SK-N-SH treated with all-trans-retinoic acid at 6 μM for 48 hours (cell line): Measurements from ENCODE around the gene CRB3.

Source experiments
- ATAC-seq: fragments of 200-7000 bp; cut with Tn5 transposase; 3 replicates; pipeline ENCODE4 v1.9.1; 2020; ENCODE audit warnings: mild to moderate bottlenecking, moderate library complexity
- ARNTL ChIP-seq: fragments of 450-650 bp; formaldehyde crosslinking; IDR thresholded peaks from 2 replicates; pipeline ENCODE4 v1.5.0; 2020; ENCODE audit warnings: low read depth, mild to moderate bottlenecking, moderate library complexity, borderline replicate concordance
- BACH2 ChIP-seq: fragments of 250-450 bp; sonication (Bioruptor Pico); IDR thresholded peaks from 2 replicates; pipeline ENCODE4 v1.9.0; 2021; ENCODE audit warnings: mild to moderate bottlenecking, borderline replicate concordance
- ESRRG ChIP-seq: fragments of 250-450 bp; sonication (Bioruptor Pico); IDR thresholded peaks from 2 replicates; pipeline ENCODE4 v1.6.1; 2021; ENCODE audit warnings: mild to moderate bottlenecking
- GLIS3 ChIP-seq: fragments of 250-450 bp; sonication (Bioruptor Pico); IDR thresholded peaks from 2 replicates; pipeline ENCODE4 v1.5.0; 2020; ENCODE audit warnings: mild to moderate bottlenecking, moderate library complexity
- ISL1 ChIP-seq: fragments of 250-450 bp; sonication (Bioruptor Pico); IDR thresholded peaks from 2 replicates; pipeline ENCODE4 v2.1.2; 2022; ENCODE audit warnings: mild to moderate bottlenecking, moderate library complexity
- OSR1 ChIP-seq: fragments of 250-450 bp; sonication (Bioruptor Pico); IDR thresholded peaks from 2 replicates; pipeline ENCODE4 v1.8.0; 2022; ENCODE audit warnings: moderate library complexity, mild to moderate bottlenecking, inconsistent platforms
- PPARA ChIP-seq: fragments of 250-450 bp; sonication (Bioruptor Pico); IDR thresholded peaks from 2 replicates; pipeline ENCODE4 v1.5.0; 2020; ENCODE audit warnings: mild to moderate bottlenecking, borderline replicate concordance
- SNAI2 ChIP-seq: fragments of 250-450 bp; sonication (Bioruptor Pico); IDR thresholded peaks from 2 replicates; pipeline ENCODE4 v1.5.0; 2020; ENCODE audit warnings: mild to moderate bottlenecking, moderate library complexity
- TCF4 ChIP-seq: fragments of 250-450 bp; sonication (Bioruptor Pico); IDR thresholded peaks from 2 replicates; pipeline ENCODE4 v1.8.0; 2021; ENCODE audit warnings: mild to moderate bottlenecking, moderate library complexity, borderline replicate concordance
- TOX ChIP-seq: fragments of 250-450 bp; sonication (Bioruptor Pico); IDR thresholded peaks from 2 replicates; pipeline ENCODE4 v1.8.0; 2021; ENCODE audit warnings: mild to moderate bottlenecking, moderate library complexity, borderline replicate concordance
- ZC3H10 ChIP-seq: fragments of 250-450 bp; sonication (Bioruptor Pico); IDR thresholded peaks from 2 replicates; pipeline ENCODE4 v1.5.1; 2021; ENCODE audit warnings: mild to moderate bottlenecking, moderate library complexity
- ZFP3 ChIP-seq: fragments of 250-450 bp; sonication (Bioruptor Pico); IDR thresholded peaks from 2 replicates; pipeline ENCODE4 v1.5.0; 2020; ENCODE audit warnings: mild to moderate bottlenecking, moderate library complexity
- ZFP30 ChIP-seq: fragments of 450-650 bp; formaldehyde crosslinking; IDR thresholded peaks from 2 replicates; pipeline ENCODE4 v1.5.0; 2022; ENCODE audit warnings: mild to moderate bottlenecking, moderate library complexity
- ZNF565 ChIP-seq: fragments of 450-650 bp; formaldehyde crosslinking; conservative IDR thresholded peaks from 2 replicates; pipeline ENCODE4 v1.5.0; 2020; ENCODE audit warnings: low read depth, mild to moderate bottlenecking, moderate library complexity
- ZNF70 ChIP-seq: fragments of 450-650 bp; formaldehyde crosslinking; IDR thresholded peaks from 2 replicates; pipeline ENCODE4 v1.5.0; 2020; ENCODE audit warnings: mild to moderate bottlenecking, moderate library complexity
- ZNF8 ChIP-seq: fragments of 450-650 bp; formaldehyde crosslinking; IDR thresholded peaks from 2 replicates; pipeline ENCODE4 v1.5.0; 2020; ENCODE audit warnings: mild to moderate bottlenecking, moderate library complexity
- TF ChIP-seq, protein P1 (sequence below): fragments of 250-450 bp; sonication (Bioruptor Pico); IDR thresholded peaks from 2 replicates; pipeline ENCODE4 v1.5.1; 2020; ENCODE audit warnings: low read depth, mild to moderate bottlenecking, moderate library complexity
- TF ChIP-seq, protein P2 (sequence below): fragments of 250-450 bp; sonication (Bioruptor Pico); IDR thresholded peaks from 2 replicates; pipeline ENCODE4 v1.5.1; 2021; ENCODE audit warnings: mild to moderate bottlenecking, moderate library complexity
- TF ChIP-seq, protein P3 (sequence below): fragments of 250-450 bp; sonication (Bioruptor Pico); IDR thresholded peaks from 2 replicates; pipeline ENCODE4 v1.5.0; 2020; ENCODE audit warnings: mild to moderate bottlenecking, moderate library complexity
- TF ChIP-seq, protein P4 (sequence below): fragments of 250-450 bp; sonication (Bioruptor Pico); IDR thresholded peaks from 2 replicates; pipeline ENCODE4 v1.8.0; 2021; ENCODE audit warnings: low read depth, mild to moderate bottlenecking, moderate library complexity, borderline replicate concordance
- TF ChIP-seq, protein P5 (sequence below): fragments of 250-450 bp; sonication (Bioruptor Pico); IDR thresholded peaks from 2 replicates; pipeline ENCODE4 v1.8.0; 2020; ENCODE audit warnings: mild to moderate bottlenecking, moderate library complexity, borderline replicate concordance

Gene CRB3

DNA sequence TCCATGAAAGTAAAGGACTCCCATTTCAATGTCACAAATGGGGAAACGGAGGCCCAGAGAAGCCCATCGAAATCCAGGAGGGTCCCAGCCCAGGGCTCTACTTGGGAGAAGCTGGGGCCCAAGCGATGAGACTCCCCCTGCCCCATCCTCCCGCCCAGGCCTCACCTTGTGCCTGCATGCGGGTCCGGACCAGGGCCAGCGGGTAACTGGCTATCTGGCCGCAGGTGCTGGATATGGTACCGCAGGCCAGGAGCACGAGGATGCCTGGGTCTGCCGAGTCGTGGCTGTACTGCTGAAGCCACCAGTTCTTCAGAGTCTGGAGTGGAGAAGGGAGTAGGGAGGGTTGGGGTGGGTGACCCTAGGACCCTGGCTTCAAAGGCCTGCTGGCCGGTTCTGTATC lies 20.1 kb upstream of the CRB3 start:
- ATAC-seq = no peak
- no peak for TF ChIP-seq ZC3H10 (CRISPR knock-in tag)
- TF ChIP-seq, protein P1, sequence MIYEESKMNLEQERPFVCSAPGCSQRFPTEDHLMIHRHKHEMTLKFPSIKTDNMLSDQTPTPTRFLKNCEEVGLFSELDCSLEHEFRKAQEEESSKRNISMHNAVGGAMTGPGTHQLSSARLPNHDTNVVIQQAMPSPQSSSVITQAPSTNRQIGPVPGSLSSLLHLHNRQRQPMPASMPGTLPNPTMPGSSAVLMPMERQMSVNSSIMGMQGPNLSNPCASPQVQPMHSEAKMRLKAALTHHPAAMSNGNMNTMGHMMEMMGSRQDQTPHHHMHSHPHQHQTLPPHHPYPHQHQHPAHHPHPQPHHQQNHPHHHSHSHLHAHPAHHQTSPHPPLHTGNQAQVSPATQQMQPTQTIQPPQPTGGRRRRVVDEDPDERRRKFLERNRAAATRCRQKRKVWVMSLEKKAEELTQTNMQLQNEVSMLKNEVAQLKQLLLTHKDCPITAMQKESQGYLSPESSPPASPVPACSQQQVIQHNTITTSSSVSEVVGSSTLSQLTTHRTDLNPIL (CRISPR knock-in tag) = no peak
- TF ChIP-seq ZNF565 (CRISPR knock-in tag) = no peak
- TF ChIP-seq, protein P2, sequence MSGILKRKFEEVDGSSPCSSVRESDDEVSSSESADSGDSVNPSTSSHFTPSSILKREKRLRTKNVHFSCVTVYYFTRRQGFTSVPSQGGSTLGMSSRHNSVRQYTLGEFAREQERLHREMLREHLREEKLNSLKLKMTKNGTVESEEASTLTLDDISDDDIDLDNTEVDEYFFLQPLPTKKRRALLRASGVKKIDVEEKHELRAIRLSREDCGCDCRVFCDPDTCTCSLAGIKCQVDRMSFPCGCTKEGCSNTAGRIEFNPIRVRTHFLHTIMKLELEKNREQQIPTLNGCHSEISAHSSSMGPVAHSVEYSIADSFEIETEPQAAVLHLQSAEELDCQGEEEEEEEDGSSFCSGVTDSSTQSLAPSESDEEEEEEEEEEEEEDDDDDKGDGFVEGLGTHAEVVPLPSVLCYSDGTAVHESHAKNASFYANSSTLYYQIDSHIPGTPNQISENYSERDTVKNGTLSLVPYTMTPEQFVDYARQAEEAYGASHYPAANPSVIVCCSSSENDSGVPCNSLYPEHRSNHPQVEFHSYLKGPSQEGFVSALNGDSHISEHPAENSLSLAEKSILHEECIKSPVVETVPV (CRISPR knock-in tag) = no peak
- TF ChIP-seq ZFP3 (CRISPR knock-in tag) = no peak
- no peak for TF ChIP-seq ZNF70 (CRISPR knock-in tag)
- no peak for TF ChIP-seq GLIS3
- no peak for TF ChIP-seq SNAI2
- no peak for TF ChIP-seq PPARA
- TF ChIP-seq ZNF8 (CRISPR knock-in tag) = no peak
- no peak for TF ChIP-seq BACH2
- TF ChIP-seq, protein P3, sequence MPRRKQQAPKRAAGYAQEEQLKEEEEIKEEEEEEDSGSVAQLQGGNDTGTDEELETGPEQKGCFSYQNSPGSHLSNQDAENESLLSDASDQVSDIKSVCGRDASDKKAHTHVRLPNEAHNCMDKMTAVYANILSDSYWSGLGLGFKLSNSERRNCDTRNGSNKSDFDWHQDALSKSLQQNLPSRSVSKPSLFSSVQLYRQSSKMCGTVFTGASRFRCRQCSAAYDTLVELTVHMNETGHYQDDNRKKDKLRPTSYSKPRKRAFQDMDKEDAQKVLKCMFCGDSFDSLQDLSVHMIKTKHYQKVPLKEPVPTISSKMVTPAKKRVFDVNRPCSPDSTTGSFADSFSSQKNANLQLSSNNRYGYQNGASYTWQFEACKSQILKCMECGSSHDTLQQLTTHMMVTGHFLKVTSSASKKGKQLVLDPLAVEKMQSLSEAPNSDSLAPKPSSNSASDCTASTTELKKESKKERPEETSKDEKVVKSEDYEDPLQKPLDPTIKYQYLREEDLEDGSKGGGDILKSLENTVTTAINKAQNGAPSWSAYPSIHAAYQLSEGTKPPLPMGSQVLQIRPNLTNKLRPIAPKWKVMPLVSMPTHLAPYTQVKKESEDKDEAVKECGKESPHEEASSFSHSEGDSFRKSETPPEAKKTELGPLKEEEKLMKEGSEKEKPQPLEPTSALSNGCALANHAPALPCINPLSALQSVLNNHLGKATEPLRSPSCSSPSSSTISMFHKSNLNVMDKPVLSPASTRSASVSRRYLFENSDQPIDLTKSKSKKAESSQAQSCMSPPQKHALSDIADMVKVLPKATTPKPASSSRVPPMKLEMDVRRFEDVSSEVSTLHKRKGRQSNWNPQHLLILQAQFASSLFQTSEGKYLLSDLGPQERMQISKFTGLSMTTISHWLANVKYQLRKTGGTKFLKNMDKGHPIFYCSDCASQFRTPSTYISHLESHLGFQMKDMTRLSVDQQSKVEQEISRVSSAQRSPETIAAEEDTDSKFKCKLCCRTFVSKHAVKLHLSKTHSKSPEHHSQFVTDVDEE (CRISPR knock-in tag) = no peak

DNA sequence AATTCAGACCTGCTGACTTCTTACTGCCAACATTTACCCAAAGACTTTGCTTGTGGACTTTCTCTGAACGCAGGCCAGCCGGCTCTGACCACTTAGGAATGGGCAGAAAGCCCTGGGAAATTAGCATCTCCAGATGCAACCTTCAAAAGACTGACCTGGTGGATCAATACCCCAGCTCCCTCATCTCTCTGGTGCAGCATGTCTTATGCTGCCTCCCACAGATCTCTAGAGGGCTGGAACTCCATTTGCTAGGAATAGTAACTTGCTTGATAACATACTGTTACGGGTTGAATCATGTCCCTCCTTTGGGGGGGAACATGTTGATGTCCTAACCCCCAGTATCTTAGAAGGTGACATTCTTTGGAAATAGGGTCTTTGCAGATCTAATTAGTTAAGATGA lies 17.6 kb upstream of the CRB3 start:
- TF ChIP-seq ARNTL (CRISPR knock-in tag) (no peak), PPARA (no peak), ZFP3 (CRISPR knock-in tag) (no peak), BACH2 (no peak), TCF4 (CRISPR knock-in tag) (no peak), ZNF8 (CRISPR knock-in tag) (no peak), TOX (no peak), GLIS3 (no peak), OSR1 (CRISPR knock-in tag) (no peak)
- TF ChIP-seq, protein P2 (CRISPR knock-in tag) = no peak
- ATAC-seq = no peak

DNA sequence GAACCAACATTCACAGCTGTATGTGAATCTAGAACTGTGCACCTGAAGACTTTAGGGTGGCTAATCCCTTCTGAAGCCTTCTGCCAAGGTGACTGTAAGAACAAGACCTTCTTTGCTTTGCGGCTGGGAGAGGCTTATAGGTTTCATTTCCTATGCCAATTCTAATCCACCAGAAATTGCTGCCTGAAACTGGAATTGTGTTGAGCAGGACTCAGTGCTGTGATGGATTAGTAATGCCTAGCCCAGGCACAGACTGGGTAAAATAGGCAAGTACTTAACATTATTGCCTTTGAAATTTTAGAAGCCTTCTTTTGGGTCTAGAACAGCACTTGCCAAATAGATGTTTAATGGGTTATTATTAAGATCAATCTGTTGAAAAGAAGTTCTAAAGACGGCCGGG lies 16.0 kb upstream of the CRB3 start:
- ATAC-seq = no peak
- no peak for TF ChIP-seq ZC3H10 (CRISPR knock-in tag)
- no peak for TF ChIP-seq ZNF70 (CRISPR knock-in tag)
- no peak for TF ChIP-seq ISL1 (CRISPR knock-in tag)

DNA sequence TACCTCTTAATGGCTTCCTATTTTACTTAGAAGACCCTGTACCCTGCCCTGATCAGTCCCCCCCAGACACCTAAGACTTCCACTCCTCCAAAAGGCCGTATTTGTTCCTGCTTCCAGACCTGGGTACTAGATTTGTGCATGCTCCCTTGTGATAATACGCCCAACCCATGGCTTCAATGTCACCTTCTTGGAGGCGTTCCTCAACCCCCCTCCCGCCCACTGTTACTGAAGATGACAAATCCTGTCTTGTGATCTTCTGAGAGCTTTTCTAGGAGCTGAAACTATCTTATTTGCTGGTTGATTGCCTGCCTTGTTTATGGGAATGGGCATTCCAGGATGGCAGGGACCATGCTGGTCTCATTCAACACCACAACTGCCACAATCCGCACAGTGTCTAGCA lies 13.9 kb upstream of the CRB3 start:
- ATAC-seq = no peak
- TF ChIP-seq ZFP3 (CRISPR knock-in tag) = no peak
- no peak for TF ChIP-seq ZNF565 (CRISPR knock-in tag)
- TF ChIP-seq ESRRG (CRISPR knock-in tag) = no peak
- no peak for TF ChIP-seq ZFP30 (CRISPR knock-in tag)
- TF ChIP-seq GLIS3 = no peak
- TF ChIP-seq, protein P3 (CRISPR knock-in tag) = no peak
- TF ChIP-seq PPARA = no peak
- TF ChIP-seq, protein P1 (CRISPR knock-in tag) = no peak
- TF ChIP-seq, protein P4, sequence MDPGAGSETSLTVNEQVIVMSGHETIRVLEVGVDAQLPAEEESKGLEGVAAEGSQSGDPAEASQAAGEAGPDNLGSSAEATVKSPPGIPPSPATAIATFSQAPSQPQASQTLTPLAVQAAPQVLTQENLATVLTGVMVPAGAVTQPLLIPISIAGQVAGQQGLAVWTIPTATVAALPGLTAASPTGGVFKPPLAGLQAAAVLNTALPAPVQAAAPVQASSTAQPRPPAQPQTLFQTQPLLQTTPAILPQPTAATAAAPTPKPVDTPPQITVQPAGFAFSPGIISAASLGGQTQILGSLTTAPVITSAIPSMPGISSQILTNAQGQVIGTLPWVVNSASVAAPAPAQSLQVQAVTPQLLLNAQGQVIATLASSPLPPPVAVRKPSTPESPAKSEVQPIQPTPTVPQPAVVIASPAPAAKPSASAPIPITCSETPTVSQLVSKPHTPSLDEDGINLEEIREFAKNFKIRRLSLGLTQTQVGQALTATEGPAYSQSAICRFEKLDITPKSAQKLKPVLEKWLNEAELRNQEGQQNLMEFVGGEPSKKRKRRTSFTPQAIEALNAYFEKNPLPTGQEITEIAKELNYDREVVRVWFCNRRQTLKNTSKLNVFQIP (CRISPR knock-in tag) = no peak
- TF ChIP-seq, protein P5, sequence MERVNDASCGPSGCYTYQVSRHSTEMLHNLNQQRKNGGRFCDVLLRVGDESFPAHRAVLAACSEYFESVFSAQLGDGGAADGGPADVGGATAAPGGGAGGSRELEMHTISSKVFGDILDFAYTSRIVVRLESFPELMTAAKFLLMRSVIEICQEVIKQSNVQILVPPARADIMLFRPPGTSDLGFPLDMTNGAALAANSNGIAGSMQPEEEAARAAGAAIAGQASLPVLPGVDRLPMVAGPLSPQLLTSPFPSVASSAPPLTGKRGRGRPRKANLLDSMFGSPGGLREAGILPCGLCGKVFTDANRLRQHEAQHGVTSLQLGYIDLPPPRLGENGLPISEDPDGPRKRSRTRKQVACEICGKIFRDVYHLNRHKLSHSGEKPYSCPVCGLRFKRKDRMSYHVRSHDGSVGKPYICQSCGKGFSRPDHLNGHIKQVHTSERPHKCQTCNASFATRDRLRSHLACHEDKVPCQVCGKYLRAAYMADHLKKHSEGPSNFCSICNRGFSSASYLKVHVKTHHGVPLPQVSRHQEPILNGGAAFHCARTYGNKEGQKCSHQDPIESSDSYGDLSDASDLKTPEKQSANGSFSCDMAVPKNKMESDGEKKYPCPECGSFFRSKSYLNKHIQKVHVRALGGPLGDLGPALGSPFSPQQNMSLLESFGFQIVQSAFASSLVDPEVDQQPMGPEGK (CRISPR knock-in tag) = no peak
